IPS-18a (cell line): ENCODE measurements around the gene TMEM62.
"Not testable (repeated sequence)": the region's sequence is repeated elsewhere in the genome, so short reads cannot be mapped to it uniquely, and the experiment has no call there.

Experiments used
- H3K27ac ChIP-seq: one replicate; pipeline ENCODE4 v1.5.1; 2013; ENCODE audit warnings: low read length
- H3K27me3 ChIP-seq: one replicate; pipeline ENCODE4 v1.6.1; 2013; ENCODE audit warnings: mild to moderate bottlenecking, low read length; ENCODE audit not compliant: control insufficient read depth, insufficient read depth
- H3K36me3 ChIP-seq: one replicate; pipeline ENCODE4 v1.6.1; 2013; ENCODE audit warnings: low read depth, low read length; ENCODE audit not compliant: control insufficient read depth
- H3K4me1 ChIP-seq: one replicate; pipeline ENCODE4 v1.6.1; 2013; ENCODE audit warnings: low read depth, low read length; ENCODE audit not compliant: control insufficient read depth
- H3K4me3 ChIP-seq: one replicate; pipeline ENCODE4 v1.5.1; 2013; ENCODE audit warnings: low read length
- H3K9ac ChIP-seq: one replicate; pipeline ENCODE4 v1.6.1; 2013; ENCODE audit warnings: mild to moderate bottlenecking, low read length, moderate library complexity
- H3K9me3 ChIP-seq: one replicate; pipeline ENCODE4 v1.6.1; 2013; ENCODE audit warnings: low read depth, low read length; ENCODE audit not compliant: control insufficient read depth

Gene TMEM62

DNA sequence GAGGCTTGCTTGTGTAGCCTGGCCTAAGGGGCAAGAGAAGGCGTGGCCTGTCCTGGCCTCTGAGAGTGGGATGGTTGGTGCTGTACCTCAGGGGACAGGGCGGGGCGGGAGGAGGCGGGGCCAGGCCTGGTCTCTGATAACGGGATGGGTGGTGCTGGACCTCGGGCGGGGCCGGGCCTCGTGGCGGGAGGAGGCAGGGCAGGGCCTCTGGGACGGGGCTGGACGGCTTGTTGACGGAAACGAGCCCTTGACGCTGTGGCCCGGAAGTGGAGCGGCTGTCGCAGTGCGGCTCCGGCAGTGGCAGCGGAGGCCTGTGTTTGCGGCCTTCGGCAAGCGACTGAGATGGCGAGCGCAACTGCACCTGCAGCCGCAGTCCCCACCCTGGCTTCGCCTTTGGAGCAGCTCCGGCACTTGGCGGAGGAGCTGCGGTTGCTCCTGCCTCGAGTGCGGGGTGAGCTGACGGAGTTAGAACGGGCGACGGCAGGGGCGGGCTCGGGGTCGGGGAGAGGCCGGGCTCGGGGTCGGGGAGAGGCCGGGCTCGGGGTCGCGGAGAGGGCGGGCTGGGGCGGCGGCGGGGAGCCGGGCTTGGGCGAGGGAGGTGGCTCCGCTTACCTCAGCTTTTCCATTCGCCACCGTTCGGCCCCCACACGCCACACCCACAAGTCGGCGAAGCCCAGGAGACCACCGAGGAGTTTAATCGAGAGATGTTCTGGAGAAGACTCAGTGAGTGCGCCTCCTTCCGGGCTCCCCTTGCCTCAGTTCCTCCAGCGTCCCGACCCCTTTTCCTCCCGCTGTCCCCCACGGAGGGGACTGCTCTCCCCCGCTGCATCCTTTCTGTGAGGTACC is 52.0 kb downstream of the TMEM62 start, which contains the start of gene CCNDBP1:
Gene CCNDBP1, plus strand, starts transcription at position 247 of the 846 bp plus-strand sequence. Its CDS starts 96 bp downstream, at position 343.
- Histone ChIP-seq H3K36me3 (peaks cover 6% of the 10 kb centered on the region), H3K4me1 (peaks cover 9% of the 10 kb centered on the region), H3K27ac (no peak within 1 kb of the TSS), H3K4me3 (peak within 1 kb of the TSS; percentile 80), H3K9me3 (no peaks in the 10 kb centered on the region), H3K9ac (peak within 1 kb of the TSS; percentile 38), H3K27me3 (no peaks in the 10 kb centered on the region)

DNA sequence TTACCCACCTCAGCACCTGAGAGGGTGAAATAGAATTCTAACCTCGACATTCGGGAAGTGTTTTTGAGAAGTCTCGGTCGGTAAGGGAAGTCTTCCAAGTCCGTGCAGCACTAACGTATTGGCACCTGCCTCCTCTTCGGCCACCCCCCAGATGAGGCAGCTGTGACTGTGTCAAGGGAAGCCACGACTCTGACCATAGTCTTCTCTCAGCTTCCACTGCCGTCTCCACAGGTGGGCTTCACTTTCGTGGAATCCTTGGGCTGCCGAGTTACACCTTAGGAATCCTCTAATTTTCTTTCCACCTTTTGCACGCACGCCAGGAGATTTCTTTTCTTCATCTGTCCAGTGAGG is 52.6 kb downstream of the TMEM62 start:
- peak overlapping the region; percentile 38 for H3K9ac ChIP-seq
- H3K9me3 ChIP-seq, result no peaks in the 10 kb centered on the region
- peaks cover 9% of the 10 kb centered on the region for H3K4me1 ChIP-seq
- no peaks in the 10 kb centered on the region for H3K27me3 ChIP-seq
- peak overlapping the region; percentile 80 for H3K4me3 ChIP-seq
- no peak overlapping the region for H3K27ac ChIP-seq
- peaks cover 6% of the 10 kb centered on the region for H3K36me3 ChIP-seq

DNA sequence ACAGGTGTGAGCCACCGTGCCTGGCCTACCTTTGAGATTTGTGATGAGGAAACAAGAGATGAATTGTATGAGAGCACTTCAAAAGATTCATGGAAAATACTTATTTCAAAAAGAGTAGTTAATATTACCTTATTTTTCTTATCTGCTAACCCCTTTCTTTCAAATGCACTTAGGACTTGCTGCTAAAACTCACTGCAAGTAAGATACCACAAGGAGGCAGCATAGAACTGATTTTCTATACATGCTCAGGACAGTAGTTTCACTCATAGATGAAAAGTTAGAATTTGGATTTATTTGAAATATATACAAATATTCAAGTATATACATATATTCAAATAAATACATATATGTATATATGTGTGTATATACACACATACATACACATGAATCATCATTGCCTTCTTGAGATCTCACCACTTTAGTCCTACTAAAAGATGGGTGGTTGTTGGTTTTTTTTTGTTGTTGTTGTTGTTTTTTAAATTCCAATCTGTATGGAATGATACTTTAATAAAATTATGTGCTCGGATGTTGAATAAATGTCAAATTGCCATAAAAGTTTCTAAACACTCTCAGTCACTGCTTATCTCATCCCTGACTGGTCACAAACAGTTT is 54.3 kb downstream of the TMEM62 start:
- Histone ChIP-seq H3K9ac (no peak overlapping the region), H3K27ac (no peak overlapping the region), H3K4me1 (peaks cover 9% of the 10 kb centered on the region), H3K27me3 (no peaks in the 10 kb centered on the region), H3K36me3 (peaks cover 9% of the 10 kb centered on the region), H3K9me3 (no peaks in the 10 kb centered on the region), H3K4me3 (no peak overlapping the region)

DNA sequence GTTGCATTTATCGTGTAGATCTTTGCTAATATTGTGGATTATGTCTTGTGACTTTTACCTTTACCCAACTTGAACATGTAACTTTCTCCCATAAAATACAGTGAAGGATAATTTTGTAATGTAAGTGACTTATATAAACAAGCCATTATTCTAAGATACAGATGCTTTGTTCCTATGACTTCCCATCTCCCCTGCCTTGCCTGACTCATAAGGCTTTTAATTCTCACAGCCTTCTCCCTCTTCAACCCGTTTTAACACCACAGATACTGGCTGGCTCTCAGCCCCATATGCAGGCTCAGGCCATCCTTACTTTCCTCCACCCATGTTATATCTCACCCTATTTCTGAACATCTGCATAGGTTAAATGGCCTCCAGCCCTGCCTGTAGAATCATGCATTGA is 55.9 kb downstream of the TMEM62 start:
- H3K27ac ChIP-seq, result no peak overlapping the region
- H3K9ac ChIP-seq, result no peak overlapping the region
- H3K27me3 ChIP-seq, result no peaks in the 10 kb centered on the region

DNA sequence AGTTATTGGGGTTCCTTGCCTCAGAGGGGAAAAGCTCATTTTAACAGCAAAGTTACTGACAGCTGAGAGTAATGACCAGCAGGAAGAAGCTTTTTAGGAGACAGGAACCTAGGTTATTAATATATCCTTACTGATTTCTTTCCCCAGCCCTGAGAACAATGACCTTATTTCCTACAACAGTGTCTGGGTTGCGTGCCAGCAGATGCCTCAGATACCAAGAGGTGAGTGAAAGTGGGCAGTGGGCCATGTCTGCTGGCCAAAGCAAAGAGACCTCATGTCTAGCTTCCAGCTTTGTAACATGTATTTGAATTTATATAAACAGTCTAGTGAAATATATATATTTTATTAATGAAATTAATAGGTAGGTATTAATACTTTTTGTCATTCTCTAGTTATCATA is 56.8 kb downstream of the TMEM62 start:
- no peak overlapping the region for H3K27ac ChIP-seq
- H3K9ac ChIP-seq, result no peak overlapping the region
- no peaks in the 10 kb centered on the region for H3K27me3 ChIP-seq
- H3K4me3 ChIP-seq, result no peak overlapping the region
- H3K9me3 ChIP-seq, result no peaks in the 10 kb centered on the region
- H3K4me1 ChIP-seq, result peaks cover 4% of the 10 kb centered on the region
- peaks cover 22% of the 10 kb centered on the region for H3K36me3 ChIP-seq

More for the DNA sequence above, 55.9 kb downstream of the TMEM62 start:
- H3K4me1 ChIP-seq, result peaks cover 9% of the 10 kb centered on the region
- no peaks in the 10 kb centered on the region for H3K9me3 ChIP-seq
- peaks cover 14% of the 10 kb centered on the region for H3K36me3 ChIP-seq
- H3K4me3 ChIP-seq, result no peak overlapping the region

DNA sequence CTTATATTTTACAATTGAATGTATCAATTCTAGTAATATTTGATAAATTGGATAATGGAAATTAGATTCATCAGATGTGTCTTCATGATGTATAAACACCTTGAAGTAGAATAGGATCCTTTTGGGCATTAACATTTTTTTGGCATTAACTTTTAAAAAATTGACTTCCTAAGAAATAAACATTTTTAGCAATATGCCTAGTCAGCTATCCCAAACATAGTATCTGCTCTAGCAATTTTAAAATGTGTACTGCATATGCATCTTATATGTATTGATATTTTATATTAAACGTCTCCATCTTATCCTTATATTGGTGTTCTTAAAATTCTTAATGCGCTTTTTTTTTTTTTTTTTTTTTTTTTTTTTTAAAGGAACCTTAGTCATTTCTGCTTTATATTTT is 60.3 kb downstream of the TMEM62 start:
- H3K27me3 ChIP-seq, result no peaks in the 10 kb centered on the region
- no peak overlapping the region for H3K27ac ChIP-seq
- H3K36me3 ChIP-seq, result peaks cover 22% of the 10 kb centered on the region
- H3K9ac ChIP-seq, result no peak overlapping the region
- no peak overlapping the region for H3K4me3 ChIP-seq
- H3K9me3 ChIP-seq, result no peaks in the 10 kb centered on the region
- H3K4me1 ChIP-seq, result no peaks in the 10 kb centered on the region

DNA sequence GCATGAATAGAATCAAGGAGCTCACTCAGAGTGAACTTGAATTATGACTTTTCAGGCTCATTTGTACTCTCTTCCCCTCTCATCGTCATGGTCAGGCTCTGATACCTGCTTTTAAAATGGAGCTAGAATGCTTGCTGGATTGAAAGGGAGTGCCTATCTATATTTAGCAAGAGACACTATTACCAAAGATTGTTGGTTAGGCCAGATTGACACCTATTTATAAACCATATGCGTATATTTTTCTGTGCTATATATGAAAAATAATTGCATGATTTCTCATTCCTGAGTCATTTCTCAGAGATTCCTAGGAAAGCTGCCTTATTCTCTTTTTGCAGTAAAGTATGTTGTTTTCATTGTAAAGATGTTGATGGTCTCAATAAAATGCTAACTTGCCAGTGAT is 61.4 kb downstream of the TMEM62 start:
- no peak overlapping the region for H3K4me3 ChIP-seq
- H3K27me3 ChIP-seq, result no peaks in the 10 kb centered on the region
- peaks cover 19% of the 10 kb centered on the region for H3K36me3 ChIP-seq
- no peaks in the 10 kb centered on the region for H3K4me1 ChIP-seq
- H3K9me3 ChIP-seq, result no peaks in the 10 kb centered on the region
- no peak overlapping the region for H3K27ac ChIP-seq
- H3K9ac ChIP-seq, result no peak overlapping the region

DNA sequence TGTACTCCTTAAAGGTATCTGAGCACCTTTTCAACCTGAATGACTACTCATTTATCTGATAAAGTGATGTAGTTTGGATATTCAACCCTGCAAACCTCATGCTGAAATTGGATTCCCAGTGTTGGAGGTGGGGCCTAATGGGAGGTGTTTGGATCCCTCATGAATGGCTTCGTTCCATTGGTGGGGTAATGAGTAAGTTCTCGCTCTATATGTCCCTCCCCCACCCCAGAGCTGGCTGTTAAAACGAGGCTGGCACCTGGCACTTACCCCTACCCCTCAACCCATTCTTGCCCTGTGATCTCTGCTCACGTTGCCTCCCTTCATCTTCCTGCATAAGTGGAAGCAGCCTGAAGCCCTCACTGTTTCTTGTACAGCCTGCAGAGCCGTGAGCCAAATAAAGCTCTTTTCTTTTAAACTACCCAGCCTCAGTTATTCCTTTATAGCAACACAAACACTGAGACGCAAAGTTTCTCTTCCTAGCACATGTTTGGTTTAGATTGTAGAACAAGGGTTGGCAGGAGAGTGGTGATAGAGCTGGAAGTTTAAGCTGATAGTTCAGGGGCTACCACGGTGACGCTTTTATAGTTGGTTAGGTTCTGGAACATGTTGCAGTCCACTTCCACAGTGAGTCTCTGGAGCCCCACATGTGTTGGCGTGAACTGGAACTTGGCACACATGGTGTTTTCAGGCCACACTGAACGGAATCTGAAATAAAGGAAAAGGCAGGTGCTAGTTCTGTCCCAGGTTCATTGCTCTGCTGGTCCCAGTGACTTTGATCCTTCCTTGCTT is 63.6 kb downstream of the TMEM62 start:
- Histone ChIP-seq H3K36me3 (peaks cover 13% of the 10 kb centered on the region), H3K27ac (no peak overlapping the region), H3K9me3 (no peaks in the 10 kb centered on the region), H3K9ac (no peak overlapping the region), H3K27me3 (no peaks in the 10 kb centered on the region), H3K4me3 (no peak overlapping the region), H3K4me1 (no peaks in the 10 kb centered on the region)

DNA sequence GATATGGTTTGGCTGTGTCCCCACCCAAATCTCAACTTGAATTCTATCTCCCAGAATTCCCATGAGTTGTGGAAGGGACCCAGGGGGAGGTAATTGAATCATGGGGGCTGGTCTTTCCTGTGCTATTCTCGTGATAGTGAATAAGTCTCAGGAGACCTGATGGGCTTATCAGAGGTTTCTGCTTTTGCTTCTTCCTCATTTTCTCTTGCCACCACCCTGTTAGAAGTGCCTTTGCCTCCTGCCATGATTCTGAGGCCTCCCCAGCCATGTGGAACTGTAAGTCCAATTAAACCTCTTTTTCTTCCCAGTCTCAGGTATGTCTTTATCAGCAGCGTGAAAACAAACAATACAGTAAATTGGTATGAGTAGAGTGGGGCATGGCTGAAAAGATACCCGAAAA is 64.4 kb downstream of the TMEM62 start:
- H3K27ac ChIP-seq, H3K4me3 ChIP-seq, H3K27me3 ChIP-seq, H3K4me1 ChIP-seq, H3K9me3 ChIP-seq, H3K9ac ChIP-seq: not testable (repeated sequence)
- H3K36me3 ChIP-seq, result peaks cover 13% of the 10 kb centered on the region

DNA sequence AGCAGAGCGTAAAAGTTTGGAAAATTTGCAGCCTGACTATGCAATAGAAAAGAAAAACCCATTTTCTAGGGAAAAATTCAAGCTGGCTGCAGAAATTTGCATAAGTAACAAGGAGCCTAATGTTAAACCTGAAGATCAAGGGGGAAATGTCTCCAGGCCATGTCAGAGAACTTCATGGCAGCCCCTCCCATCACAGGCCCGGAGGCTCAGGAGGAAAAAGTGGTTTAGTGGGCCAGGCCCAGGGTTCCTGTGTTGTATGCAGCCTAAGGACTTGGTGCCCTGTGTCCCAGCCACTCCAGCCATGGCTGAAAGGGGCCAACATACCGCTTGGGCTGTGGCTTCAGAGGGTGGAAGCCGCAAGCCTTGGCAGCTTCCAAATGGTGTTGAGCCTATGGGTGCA is 65.2 kb downstream of the TMEM62 start:
- H3K4me3 ChIP-seq, H3K36me3 ChIP-seq, H3K4me1 ChIP-seq, H3K27me3 ChIP-seq, H3K9ac ChIP-seq, H3K27ac ChIP-seq, H3K9me3 ChIP-seq: not testable (repeated sequence)

DNA sequence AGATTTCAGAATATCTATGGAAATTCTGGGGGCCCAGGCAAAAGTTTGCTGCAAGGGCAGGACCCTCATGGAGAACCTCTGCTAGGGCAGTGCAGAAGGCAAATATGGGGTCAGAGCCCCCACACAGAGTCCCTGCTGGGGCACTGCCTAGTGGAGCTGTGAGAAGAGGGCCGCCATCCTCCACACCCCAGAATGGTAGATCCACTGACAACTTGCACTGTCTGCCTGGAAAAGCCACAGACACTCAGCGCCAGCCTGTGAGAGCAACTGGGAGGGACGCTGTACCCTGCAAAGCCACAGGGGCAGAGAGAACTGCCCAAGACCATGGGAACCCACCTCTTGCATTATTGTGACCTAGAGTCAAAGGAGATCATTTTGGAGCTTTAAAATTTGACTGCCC is 65.6 kb downstream of the TMEM62 start:
- H3K4me3 ChIP-seq, result no peak overlapping the region
- no peaks in the 10 kb centered on the region for H3K4me1 ChIP-seq
- no peak overlapping the region for H3K9ac ChIP-seq
- peaks cover 9% of the 10 kb centered on the region for H3K36me3 ChIP-seq
- no peaks in the 10 kb centered on the region for H3K27me3 ChIP-seq
- H3K9me3 ChIP-seq, result no peaks in the 10 kb centered on the region
- H3K27ac ChIP-seq, result no peak overlapping the region
